ENCODE results near the gene DCC. TPM values are rescaled to one million over a fixed set of nuclear protein-coding genes. Genes with fewer than 3 reads are reported as not detected.

DCC gene
- total RNA-seq, 1 experiment from 2014 or later: not detected

DNA sequence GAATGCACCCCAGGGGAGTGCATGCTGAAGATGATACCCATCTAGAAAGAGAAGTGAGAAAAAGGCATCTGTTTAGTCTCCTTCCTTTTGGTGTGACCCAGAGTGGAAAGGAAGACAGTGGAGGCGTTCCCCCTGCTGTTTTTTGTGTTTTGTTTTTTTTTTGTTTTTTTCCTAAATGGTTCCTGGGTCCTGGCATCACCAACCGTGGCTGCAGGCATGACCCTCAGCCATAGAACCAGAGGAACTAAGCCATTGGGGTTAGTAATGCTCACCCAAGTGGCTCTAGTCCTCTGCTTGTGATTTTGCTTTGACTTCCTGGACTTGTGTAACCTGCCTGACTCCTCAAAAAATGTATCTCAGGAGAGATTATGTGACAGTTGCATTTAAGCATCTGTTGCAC, 451.3 kb downstream of the DCC start:
- H3K4me2 ChIP-seq (ENCODE audit: low read length): no peak overlapping the region
- ChIA-PET POLR2A (no interaction called here), RAD21 (ENCODE audit: low non-redundant PET in 1 of 2, low total read pairs in 2 of 2, uncharacterized antibody in 2 of 2, unreplicated experiment in 2 of 2) (no interaction called here), CTCF (no interaction called here)
- H3K4me1 ChIP-seq (ENCODE audit: control insufficient read depth in 1 of 2, insufficient read depth in 2 of 2, low read length in 2 of 2): no peaks in the 10 kb centered on the region
- H3K79me2 ChIP-seq (ENCODE audit: insufficient read depth, low read length): no peaks in the 10 kb centered on the region
- H3K27me3 ChIP-seq (ENCODE audit: insufficient read depth, low read length): no peaks in the 10 kb centered on the region
- no TSS peak for BruUV-seq (replicated peaks)
- H3K9me3 ChIP-seq (ENCODE audit: control insufficient read depth in 1 of 2, insufficient read depth in 1 of 2, low read depth in 1 of 2, low read length in 2 of 2): peaks cover 5 to 8% of the 10 kb centered on the region in 2 experiments; a peak in 3 of 4 replicates
- ATAC-seq (no peak), DNase-seq (ENCODE audit: low read depth, low spot score) (no peak)
- H2AFZ ChIP-seq (ENCODE audit: low read depth, low read length, poor library complexity, severe bottlenecking): no peak overlapping the region
- no peak overlapping the region for H3K4me3 ChIP-seq (replicated peaks in 1 of 2; ENCODE audit: low read depth in 1 of 2, low read length in 2 of 2)
- intact Hi-C loops (cut with micrococcal nuclease): no loop called here
- no peak overlapping the region for H3K27ac ChIP-seq (ENCODE audit: low read depth, low read length)
- no peaks in the 10 kb centered on the region for H3K9me2 ChIP-seq (ENCODE audit: insufficient read depth)
- no peak overlapping the region for H3K9ac ChIP-seq (ENCODE audit: low read length)
- no peaks in the 10 kb centered on the region for H4K20me1 ChIP-seq (ENCODE audit: insufficient read depth)
- H3K36me3 ChIP-seq (ENCODE audit: control insufficient read depth in 1 of 2, insufficient read depth in 2 of 2, low read length in 2 of 2): no peaks in the 10 kb centered on the region
- TF ChIP-seq SIN3A (IDR thresholded peaks at IDR 0.05; ENCODE audit: low read depth) (no peak), SP1 (IDR thresholded peaks at IDR 0.05; ENCODE audit: low read depth) (no peak), ELF1 (IDR thresholded peaks at IDR 0.05; ENCODE audit: borderline replicate concordance, low read depth) (no peak), RAD21 (IDR thresholded peaks at IDR 0.05; ENCODE audit: low read depth) (no peak), TCF7L2 (IDR thresholded peaks at IDR 0.05; ENCODE audit: borderline replicate concordance, extremely low read depth, insufficient read depth, insufficient read length) (no peak)

DNA sequence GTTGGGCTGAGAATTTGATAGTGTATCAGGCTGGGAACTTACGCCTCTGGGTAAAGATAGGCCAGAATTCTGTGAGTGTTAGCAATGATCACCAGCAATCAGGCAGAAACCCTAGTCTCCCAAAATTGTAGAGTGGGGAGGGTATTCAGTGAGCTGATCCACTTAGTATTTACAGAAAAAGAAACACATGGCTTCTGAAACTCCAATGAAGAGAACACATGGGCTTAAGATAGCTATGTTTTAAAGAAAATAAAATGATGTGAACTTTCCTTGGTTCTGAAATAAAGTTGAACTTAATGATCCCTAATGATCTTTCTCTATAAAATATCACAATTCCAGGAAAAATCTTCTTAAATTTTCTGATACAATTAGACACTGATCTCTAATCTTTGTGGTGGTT, 472.8 kb downstream of the DCC start:
- no peak overlapping the region for H3K9ac ChIP-seq (ENCODE audit: low read length)
- H2AFZ ChIP-seq (ENCODE audit: low read depth, low read length, poor library complexity, severe bottlenecking): no peak overlapping the region
- TF ChIP-seq CBX3 (IDR thresholded peaks at IDR 0.05; ENCODE audit: low read depth) (no peak), POLR2AphosphoS5 (IDR thresholded peaks at IDR 0.05; ENCODE audit: low read depth, low read length) (no peak), TCF7L2 (IDR thresholded peaks at IDR 0.05; ENCODE audit: borderline replicate concordance, extremely low read depth, insufficient read depth, insufficient read length) (no peak)
- TF ChIP-seq, protein P1, sequence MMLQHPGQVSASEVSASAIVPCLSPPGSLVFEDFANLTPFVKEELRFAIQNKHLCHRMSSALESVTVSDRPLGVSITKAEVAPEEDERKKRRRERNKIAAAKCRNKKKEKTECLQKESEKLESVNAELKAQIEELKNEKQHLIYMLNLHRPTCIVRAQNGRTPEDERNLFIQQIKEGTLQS (IDR thresholded peaks at IDR 0.05): no peak
- no TSS peak for BruUV-seq (replicated peaks)
- no peaks in the 10 kb centered on the region for H3K79me2 ChIP-seq (ENCODE audit: insufficient read depth, low read length)
- ChIA-PET POLR2A (no interaction called here), RAD21 (ENCODE audit: low non-redundant PET in 1 of 2, low total read pairs in 2 of 2, uncharacterized antibody in 2 of 2, unreplicated experiment in 2 of 2) (no interaction called here), CTCF (no interaction called here)
- H3K27ac ChIP-seq (ENCODE audit: low read depth, low read length): no peak overlapping the region
- no peaks in the 10 kb centered on the region for H3K36me3 ChIP-seq (ENCODE audit: control insufficient read depth in 1 of 2, insufficient read depth in 2 of 2, low read length in 2 of 2)
- no peak overlapping the region for H3K4me2 ChIP-seq (ENCODE audit: low read length)
- no peaks in the 10 kb centered on the region for H3K4me1 ChIP-seq (ENCODE audit: control insufficient read depth in 1 of 2, insufficient read depth in 2 of 2, low read length in 2 of 2)
- no peak for ATAC-seq
- peaks cover 9 to 40% of the 10 kb centered on the region in 2 experiments; a peak in 3 of 4 replicates for H3K9me3 ChIP-seq (ENCODE audit: control insufficient read depth in 1 of 2, insufficient read depth in 1 of 2, low read depth in 1 of 2, low read length in 2 of 2)
- no peaks in the 10 kb centered on the region for H3K9me2 ChIP-seq (ENCODE audit: insufficient read depth)
- H4K20me1 ChIP-seq (ENCODE audit: insufficient read depth): no peaks in the 10 kb centered on the region
- no peak for DNase-seq (ENCODE audit: low read depth, low spot score)
- H3K4me3 ChIP-seq (replicated peaks in 1 of 2; ENCODE audit: low read depth in 1 of 2, low read length in 2 of 2): no peak overlapping the region
- no peaks in the 10 kb centered on the region for H3K27me3 ChIP-seq (ENCODE audit: insufficient read depth, low read length)
- intact Hi-C loops (cut with micrococcal nuclease): no loop called here

Data from HCT116 (cell line).